NCI-H146 (cell line): ENCODE results near the gene TMEM203.
A peak's percentile ranks its signal among the peaks of the same experiment; 100 is the strongest.
"Not testable (repeated sequence)": the region's sequence is repeated elsewhere in the genome, so short reads cannot be mapped to it uniquely, and the experiment has no call there.

Experiments
- DNase-seq: peaks from one replicate; lab custom pipeline; 2025; lab: John Stamatoyannopoulos, UW

TMEM203 gene

DNA sequence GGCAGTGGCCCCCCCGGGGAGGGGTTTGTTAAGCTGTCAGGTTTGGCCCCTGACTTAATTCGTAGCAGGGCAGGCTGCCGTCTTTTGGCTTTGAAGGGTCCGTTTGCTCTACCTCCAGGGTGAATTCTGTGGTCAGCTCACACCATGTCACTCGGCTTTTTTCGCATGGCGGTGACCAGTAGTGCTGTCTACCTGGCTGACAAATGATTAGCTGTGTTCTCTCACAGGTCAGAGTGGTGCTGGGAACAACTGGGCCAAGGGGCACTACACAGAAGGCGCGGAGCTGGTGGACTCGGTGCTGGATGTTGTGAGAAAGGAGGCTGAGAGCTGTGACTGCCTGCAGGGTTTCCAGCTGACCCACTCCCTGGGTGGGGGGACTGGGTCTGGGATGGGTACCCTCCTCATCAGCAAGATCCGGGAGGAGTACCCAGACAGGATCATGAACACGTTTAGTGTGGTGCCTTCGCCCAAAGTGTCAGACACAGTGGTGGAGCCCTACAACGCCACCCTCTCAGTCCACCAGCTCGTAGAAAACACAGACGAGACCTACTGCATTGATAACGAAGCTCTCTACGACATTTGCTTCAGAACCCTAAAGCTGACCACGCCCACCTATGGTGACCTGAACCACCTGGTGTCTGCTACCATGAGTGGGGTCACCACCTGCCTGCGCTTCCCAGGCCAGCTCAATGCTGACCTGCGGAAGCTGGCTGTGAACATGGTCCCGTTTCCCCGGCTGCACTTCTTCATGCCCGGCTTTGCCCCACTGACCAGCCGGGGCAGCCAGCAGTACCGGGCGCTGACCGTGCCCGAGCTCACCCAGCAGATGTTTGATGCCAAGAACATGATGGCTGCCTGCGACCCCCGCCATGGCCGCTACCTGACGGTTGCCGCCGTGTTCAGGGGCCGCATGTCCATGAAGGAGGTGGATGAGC lies 37.1 kb upstream of the TMEM203 start:
- no peak for DNase-seq

DNA sequence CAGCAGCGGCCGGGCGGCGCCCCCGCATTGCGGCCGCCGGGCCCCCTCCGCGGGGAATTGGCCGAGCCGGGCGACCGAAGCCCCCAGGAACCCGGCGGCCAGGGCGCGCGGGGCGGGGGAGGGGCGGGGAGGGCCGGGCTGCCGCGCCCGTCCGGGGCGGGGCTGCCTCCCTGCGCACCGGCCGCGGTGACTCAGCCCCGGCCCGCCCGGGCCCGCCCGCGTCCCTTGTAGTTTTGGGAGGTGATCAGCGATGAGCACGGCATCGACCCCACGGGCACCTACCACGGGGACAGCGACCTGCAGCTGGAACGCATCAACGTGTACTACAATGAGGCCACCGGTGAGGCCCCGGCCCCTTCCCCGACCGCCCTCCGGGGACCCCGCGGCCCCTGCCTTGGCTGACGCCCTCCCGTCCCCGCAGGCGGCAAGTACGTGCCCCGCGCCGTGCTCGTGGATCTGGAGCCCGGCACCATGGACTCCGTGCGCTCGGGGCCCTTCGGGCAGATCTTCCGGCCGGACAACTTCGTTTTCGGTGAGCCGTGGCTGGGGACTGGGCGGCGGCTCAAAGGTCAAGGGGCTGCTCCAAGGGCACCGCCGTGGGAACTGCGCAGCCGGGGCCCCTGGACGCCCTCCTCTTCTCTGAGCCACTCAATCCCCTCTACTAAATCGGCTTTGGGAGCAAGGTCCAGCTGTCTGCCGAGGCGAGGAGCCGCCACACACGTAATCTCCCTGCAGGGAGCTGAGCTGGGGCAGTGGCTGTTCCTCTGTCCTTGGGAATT lies 36.2 kb upstream of the TMEM203 start:
- DNase-seq = peak; percentile 38

DNA sequence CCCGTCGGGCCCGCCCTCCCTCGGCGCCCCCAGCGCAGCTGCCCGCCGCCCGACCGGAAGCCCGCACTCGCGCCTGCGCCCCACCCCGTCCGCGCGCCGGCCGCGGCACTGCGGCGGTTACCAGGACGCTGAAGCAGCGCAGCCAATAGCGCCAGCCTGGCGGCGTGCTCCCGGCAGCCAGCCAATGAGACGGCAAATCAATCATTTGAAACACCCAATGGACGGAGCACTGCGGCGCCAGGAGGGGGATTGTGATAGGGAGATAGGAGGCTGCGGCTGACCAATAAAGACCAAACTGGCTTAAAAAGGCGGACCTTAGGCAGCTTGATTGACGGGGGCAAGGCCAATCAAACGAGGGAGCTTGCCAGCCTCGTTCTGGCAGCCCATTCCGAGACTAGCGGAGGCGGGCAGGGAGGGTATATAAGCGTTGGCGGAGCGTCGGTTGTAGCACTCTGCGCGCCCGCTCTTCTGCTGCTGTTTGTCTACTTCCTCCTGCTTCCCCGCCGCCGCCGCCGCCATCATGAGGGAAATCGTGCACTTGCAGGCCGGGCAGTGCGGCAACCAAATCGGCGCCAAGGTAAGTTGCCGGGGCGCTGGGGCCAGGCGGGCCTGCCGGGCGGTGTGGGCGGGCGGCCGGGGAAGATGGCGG lies 35.5 kb upstream of the TMEM203 start, which contains the start of gene TUBB4B:
Gene TUBB4B (plus strand): TSS at position 447 of the 649 bp plus-strand sequence. CDS start 74 bp downstream, at position 521.
- DNase-seq = peak; percentile 99

DNA sequence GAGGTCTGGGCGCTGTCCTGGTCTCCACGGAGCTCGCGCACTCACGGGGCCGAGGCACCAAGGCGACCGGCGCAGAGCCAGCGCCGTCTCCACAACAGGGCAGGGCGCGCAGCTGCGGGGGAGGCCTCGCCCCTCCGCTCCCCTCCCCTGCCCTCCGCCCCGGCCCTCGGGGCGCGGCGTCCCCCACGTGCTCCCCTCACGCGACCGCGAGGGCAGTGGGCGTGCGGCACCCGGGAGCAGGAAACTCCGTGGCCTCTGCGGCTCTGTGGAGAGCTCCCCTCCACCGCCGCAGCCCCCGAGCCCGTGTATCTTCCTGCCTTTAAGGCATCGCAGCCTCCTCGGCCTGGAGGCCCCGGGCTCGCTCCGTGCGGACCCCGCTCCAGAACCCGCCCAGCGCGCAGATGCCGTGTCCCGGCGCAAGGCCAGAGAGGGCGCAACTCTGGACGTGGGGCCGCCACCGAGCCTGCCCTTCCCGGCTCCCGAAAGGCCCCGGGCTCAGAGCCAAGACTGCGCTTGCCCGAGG lies 34.9 kb upstream of the TMEM203 start:
- peak; percentile 69 for DNase-seq

DNA sequence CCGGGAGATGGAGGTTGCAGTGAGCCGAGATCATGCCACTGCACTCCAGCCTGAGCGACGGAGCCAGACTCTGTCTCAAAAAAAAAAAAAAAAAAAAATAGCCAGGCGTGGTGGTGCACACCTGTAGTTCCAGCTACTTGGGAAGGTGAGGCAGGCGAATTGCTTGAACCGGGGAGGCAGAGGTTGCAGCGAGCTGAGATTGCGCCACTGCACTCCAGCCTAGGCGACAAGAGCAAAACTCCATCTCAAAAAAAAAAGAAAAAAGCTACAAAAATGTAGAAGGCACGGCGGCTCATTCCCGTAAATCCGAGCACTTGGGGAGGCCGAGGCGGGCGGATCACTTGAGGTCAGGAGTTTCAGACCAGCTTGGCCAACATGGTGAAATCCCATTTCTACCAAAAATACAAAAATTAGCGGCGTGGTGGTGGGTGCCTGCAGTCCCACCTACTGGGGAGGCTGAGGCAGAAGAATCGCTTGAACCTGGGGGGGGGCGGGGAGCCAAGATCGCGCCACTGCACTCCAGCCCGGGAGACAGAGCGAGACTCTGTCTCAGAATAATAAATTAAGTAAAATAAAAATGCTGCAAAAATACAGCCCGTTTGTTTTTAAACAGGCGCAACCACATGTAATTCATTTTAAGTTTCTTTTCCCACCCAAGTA lies 34.2 kb upstream of the TMEM203 start:
- DNase-seq = not testable (repeated sequence)

- peak; percentile 88 for DNase-seq
Measured at GRCh38 chr9:137237759-137238726, 32.6 kb upstream of the TMEM203 start.

- DNase-seq = peak; percentile 44
Measured at GRCh38 chr9:137236936-137237421, 31.5 kb upstream of the TMEM203 start.

DNA sequence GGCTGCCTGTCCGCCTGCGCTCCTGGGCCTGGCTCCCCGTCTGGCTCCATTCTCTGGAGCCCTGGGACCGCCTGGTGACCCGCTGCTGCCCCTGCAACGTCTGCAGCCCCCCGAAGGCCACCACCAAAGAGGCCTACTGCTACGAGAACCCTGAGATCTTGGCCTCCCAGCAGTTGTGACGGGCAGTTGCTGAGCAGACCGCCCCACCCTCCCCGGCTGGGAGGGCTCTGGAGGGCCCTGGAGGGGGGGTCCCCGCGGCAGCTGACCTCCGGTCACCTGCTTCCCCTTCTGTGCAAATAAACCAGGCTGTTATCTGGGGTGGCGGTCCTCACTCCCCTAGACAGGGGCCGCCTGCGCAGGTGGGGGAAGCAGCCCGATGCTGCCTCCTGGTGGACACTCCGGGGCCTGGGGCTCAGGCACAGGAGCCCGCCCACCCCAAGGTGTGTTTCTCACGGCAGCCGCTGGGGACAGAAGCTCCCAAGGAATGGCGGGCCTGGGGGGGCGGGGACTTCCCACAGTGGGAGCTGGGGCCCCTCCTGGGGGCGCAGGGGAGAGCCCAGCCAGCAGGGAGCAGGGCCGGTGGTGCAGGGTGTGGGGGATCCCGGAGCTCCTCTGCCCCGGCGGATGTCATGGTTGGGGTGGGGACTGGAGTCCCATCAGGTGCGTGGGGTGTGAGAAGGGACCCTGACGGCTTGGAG lies 30.9 kb upstream of the TMEM203 start:
- DNase-seq = peak; percentile 86

- peak; percentile 39 for DNase-seq
Measured at GRCh38 chr9:137235424-137236237, 30.2 kb upstream of the TMEM203 start.

DNA sequence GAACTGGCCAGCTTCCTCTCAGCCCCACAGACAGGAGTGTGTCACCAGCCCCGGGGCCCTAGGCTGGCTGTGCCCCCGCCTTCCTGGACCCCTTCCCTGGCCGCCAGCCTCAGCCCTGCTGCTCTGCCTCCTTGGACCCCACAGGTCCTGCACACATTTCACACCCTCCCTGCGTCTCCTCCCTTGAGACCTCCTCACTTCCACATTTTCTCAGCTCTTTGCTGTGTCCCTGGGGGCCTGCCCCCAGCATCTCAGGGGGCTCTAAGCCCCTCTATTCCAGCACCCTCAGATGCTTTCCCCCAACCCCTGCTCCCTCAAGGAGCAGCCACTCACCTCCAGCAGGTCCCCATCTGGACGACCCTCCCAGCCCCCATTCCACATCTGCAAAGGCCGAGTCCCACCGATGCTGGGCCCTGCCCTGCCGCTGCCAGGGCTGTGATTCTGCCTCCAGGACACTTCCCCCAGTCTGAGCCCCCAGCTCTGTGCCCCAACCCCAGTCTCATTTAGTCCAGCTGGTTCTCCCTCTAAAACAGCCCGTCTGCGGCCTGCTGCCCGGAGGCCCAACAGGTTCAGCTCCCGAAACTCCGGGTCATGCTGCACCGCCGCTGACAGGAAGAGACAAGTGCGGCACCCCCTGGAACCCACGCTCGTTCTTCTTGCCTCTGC lies 29.4 kb upstream of the TMEM203 start:
- DNase-seq = no peak

- peak; percentile 42 for DNase-seq
Measured at GRCh38 chr9:137234055-137234697, 28.7 kb upstream of the TMEM203 start.

- no peak for DNase-seq
Measured at GRCh38 chr9:137233143-137233980, 27.9 kb upstream of the TMEM203 start.

- no peak for DNase-seq
Measured at GRCh38 chr9:137232510-137232909, 27.1 kb upstream of the TMEM203 start.

GRCh38 chr9:137232101-137232500 lies 26.7 kb upstream of the TMEM203 start:
- no peak for DNase-seq

DNA sequence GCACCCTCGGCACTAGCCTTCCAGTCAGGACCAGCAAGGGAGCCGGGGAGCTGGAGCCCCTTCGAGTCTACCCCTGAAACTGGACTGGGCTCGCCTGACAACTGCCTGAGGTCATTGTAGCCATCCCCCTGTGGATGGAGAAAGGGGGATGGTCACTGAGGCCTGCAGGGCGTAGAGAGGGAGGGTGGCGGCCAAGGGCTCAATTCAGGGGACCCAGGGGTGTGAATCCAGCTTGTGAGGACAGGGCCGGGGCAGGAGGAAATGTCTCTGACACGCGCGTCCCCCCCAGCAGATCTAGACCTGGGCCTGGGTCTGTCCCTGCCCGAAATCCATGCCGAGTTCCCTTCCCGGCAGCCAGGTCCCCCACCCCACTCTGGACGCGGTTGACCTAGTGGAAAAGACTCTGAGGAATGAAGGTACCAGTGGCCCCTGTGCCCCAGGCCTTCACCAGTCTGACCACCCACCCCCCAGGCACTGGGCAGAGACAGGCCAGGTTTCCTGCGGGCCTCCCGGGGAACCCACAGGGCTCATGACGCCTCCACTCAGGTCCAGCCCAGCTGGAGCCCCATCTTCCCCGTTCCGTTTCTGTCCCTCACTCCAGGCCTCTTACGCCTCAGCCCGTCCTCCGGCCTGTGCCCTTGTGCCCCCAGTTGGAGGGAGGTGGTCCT lies 26.1 kb upstream of the TMEM203 start:
- no peak for DNase-seq
